GM19193 (cell line): ENCODE measurements around the gene SARS1.

Source experiments
- POLR2A ChIP-seq: IDR thresholded peaks from 4 replicates; pipeline ENCODE4 v1.6.1; 2011; ENCODE audit not compliant: insufficient read depth, insufficient read length; ENCODE audit errors: extremely low read depth

The SARS1 gene

GRCh38 chr1:109207467-109208103, 6.1 kb upstream of the SARS1 start:
- TF ChIP-seq POLR2A, result no peak

GRCh38 chr1:109208394-109208793, 5.3 kb upstream of the SARS1 start:
- no peak for TF ChIP-seq POLR2A

DNA sequence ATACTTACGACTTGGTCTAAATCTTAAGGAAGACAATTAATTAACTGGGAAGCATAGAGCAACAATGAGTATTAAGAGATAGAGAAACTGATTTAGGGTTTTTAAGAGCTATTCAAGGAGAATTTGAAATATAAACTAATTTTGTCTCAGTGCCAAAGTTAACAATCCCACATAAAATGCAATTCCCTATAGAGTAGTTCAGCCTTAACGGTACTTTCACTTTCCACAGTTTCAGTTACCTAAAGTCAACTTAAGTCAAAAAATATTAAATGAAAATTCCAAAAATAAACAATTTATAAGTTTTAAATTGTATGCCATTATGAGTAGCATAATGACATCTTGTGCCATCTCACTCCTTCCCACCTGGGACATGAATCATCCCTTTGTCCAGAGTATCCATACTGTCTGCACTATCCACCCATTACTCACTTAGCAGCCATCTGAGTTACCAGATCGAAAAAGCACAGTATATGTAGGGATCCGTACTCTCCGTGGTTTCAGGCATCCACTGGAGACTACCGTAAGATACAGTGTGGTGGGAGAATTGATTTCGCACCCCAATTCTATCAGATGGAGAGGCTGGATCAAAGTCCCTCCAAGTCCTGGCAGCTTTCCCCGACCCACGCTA, 4.8 kb upstream of the SARS1 start:
- no peak for TF ChIP-seq POLR2A

DNA sequence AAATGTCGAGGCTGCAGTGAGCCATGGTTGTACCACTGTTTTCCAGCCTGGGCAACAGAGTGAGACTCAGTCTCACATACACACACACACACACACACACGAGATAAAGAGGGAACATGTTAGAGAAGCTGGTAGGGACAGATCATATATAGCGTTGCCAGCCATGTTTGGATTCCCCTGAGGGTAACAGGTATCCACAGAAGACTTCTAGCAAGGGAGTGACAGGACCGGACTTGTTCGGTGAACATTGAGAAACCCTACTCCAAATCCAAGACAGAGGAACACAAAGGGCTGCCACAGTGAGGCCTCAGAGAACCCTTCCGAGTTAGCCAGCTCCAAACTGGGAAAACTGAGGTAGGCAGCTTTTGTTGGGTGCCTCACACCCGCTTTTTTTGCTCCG, 3.7 kb upstream of the SARS1 start:
- TF ChIP-seq POLR2A, result no peak

DNA sequence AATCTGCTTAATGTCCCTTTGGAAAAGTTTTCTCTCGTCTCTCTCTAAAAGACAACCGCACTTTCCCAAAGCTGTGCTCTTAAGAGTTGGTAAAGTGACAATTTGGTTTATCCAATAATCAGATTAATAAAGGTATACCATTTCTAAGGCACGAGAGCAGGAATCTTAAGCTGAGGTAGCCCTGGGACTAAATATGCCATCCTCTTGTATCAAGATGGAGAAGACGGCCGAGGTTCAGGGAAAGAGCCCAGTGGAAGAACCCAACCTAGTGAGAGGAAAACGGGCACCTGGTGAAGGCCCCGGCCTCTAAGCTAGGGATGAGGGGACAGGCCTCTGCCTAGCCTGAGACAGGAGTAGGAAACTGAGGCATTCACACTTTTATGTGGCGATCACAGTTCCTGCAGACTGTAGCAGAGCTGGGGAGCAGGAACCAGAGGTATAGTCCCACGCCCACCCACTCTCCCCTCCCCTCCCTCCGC, 334 bp upstream of the SARS1 start:
- no peak for TF ChIP-seq POLR2A

DNA sequence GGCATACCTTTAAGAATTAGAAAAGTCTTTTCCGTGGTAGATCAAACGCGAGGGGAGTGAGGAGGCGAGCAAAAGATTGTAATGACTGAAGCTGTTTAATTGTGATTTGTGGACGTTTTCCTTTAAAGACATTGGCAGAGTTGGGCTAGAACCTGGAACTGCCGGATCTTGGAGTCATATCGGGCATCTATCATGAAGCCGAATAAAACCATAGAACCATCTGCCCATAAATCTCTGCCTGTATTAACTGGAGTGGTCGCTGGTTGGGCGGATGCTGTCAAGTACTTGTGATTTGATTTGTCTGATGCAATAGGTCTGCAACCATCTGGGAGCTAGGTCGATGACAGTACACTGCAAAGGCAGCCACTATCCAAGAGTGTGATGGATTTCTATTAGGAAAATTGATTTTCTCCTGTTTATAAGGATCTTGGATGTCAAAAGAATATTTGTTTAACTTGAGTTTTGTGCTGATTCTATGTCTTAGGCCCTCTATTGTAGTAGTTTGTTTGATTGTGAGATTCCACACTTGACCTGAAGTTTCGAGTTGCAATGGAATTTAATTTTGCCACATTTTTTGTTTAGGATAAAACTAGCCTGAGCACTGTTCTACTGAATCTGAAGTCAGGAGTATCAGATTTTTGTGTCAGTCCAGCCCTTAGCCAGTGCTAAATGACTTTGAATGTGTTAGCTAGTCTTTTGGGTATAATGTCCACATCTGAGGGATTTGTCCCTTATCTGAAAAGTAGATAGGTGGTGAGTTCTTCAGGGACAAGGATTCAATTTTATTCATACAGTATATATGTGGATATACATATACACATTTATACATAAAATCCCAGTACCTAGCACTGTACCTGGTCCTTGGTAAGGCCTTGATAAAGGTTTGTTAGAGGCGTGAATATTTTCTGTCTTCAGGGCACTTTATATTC, 1.2 kb downstream of the SARS1 start:
- TF ChIP-seq POLR2A, result no peak

DNA sequence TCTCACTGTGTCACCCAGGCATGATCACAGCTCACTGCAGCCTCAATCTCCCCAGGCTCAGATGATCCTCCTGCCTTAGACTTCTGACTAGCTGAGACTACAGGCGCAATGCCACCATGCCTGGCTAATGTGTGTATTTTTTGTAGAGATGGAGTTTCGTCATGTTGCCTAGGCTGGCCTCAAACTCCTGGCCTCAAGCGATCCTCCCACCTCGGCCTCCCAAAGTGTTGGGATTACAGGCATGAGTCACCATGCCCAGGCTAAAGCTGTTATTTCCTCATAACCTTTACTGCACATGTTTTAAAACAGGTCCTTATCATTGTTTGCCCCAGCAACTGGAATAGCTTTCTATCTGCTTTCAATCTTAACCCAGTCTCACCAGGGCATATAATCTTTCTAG, 2.9 kb downstream of the SARS1 start:
- TF ChIP-seq POLR2A, result no peak

DNA sequence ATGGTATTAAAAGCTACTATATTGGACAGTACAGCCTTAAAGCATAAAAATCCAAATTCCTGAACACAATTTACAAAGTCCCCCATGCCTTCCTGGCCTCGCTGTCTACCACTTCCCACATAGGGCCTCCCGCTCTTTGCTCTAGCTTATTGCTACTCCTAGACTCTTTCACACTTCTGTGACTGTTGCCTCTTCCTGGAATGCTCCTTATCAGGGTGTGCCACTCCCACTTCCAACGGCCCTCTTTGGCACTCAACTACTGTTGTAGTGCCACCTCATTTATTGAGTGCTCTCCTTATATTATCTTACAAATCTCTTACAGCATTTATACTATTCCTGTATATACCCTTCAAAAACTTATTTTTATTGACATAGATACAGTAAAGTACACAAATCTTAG, 4.8 kb downstream of the SARS1 start:
- no peak for TF ChIP-seq POLR2A

DNA sequence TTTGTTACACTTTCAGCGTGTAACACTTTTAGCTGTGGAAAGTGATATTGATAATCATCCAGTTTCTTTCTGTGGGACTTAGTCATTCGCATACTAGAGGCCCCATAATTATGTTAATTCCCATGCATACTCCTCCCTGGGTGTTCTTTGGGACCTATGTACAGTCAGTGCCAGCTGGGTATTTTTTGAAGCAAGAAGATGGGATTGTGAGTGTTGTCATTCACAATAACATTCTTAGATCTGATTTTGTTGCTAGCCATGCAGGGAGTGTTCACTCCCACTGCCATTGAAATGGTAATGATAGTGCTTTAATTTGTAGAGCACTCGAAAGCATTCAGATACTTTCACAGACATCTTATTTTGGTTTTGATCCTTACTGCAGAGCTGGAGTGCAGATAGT, 11.6 kb downstream of the SARS1 start:
- no peak for TF ChIP-seq POLR2A

GRCh38 chr1:109225711-109226445, 12.2 kb downstream of the SARS1 start:
- no peak for TF ChIP-seq POLR2A

DNA sequence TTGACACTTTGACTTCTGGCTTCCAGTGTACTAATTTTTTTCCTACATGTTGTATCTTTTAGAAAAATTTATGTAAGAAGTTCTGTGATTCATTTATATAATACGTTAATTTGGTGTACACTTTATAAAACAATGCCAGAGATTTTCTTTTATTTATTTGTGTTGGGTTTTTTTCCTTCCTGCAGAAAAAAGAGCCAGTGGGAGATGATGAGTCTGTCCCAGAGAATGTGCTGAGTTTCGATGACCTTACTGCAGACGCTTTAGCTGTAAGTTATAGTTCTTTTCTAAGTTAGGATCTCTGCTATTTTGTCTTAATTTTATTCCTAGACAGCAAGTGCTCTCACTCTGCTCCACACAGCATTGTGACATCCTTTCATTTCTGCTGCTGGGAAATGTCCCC, 14.4 kb downstream of the SARS1 start:
- no peak for TF ChIP-seq POLR2A

DNA sequence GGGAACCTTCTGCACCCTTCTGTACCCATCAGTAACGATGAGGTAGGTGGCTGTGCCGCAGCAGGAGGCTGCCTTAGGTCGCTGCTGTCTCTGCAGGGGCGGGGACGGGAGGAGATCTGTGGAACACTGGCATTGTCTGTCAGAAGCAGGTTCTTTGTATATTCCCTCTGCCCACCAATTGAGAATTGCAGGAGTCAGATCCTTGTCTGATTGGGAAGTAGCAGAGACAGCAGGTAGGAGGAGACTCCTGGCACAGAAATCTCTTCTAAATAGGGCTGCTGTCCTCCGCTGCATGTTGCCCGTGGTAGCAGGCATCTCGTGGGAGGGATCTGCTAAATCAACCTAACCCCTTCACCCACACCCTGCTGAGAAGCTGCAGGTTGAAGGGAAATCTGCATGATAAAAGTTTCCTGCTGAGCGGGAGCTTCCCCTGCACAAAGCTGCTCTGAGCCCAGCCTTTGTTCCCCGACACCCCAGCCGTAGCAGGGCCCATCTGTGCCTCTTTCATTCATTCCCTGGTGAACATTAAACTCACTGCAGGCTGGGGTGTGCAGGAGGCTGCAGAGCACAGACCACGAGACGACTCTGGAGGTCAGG, 15.9 kb downstream of the SARS1 start:
- TF ChIP-seq POLR2A, result no peak

- TF ChIP-seq POLR2A, result no peak
Observed at GRCh38 chr1:109231066-109231465, 17.3 kb downstream of the SARS1 start.

GRCh38 chr1:109235137-109235536, 21.4 kb downstream of the SARS1 start:
- TF ChIP-seq POLR2A, result no peak
